ENCODE results near the gene TNNC2.

DNA sequence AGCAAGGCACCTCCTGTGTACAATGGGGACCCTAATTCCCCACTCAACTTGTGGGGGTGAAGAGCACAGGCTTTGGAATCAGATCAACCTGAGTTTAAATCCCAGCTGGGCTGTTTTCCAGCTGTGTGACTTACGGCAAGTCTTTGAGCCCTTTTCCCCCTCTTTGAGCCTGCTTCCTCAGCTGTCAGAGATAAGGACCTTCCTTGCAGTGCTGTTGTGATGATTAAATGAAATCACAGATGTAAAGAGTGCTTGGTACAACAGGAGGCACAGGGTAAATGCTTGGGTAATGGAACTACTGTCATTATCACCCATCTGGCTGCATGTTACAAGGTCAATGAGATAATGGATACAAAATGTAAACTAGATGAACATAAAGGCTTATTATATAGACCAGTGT is 9.7 kb upstream of the TNNC2 start:
- no peak for TF ChIP-seq POLR2A (IDR thresholded peaks at IDR 0.05)
- TF ChIP-seq CTCF (IDR thresholded peaks at IDR 0.05), result no peak
